CD14-positive monocyte (primary cell): Measurements from ENCODE around the gene SRXN1. TPM values are rescaled to one million over a fixed set of nuclear protein-coding genes. Genes with fewer than 3 reads are reported as not detected.

Source experiments
- DNase-seq, 3 donors: peaks; one replicate each; pipeline ENCODE4 v3.0.0-alpha.2; 2011 to 2022
- H2AFZ ChIP-seq: 2 replicates; pipeline ENCODE4 v1.6.0; 2012; ENCODE audit warnings: mild to moderate bottlenecking, low read depth, low read length, inconsistent platforms; ENCODE audit not compliant: insufficient read depth, poor library complexity, severe bottlenecking
- H3K27ac ChIP-seq, 2 donors: 1 replicate in 1 of 2; 2 replicates in 1 of 2; pipeline ENCODE4 v1.5.1; 2012 to 2013; ENCODE audit warnings: low read length in 2 of 2, control low read depth in 1 of 2, inconsistent platforms in 1 of 2, low read depth in 1 of 2, mild to moderate bottlenecking in 1 of 2
- H3K27me3 ChIP-seq, 2 donors: one replicate each; pipeline versions ENCODE4 v1.6.0 to v1.6.1; 2011 to 2013; ENCODE audit warnings: low read length in 2 of 2; ENCODE audit not compliant: control insufficient read depth in 2 of 2, insufficient read depth in 2 of 2
- H3K36me3 ChIP-seq, 2 donors: replicated peaks in 1 of 2; 1 replicate in 1 of 2; 2 replicates in 1 of 2; pipeline versions ENCODE4 v1.5.1 to v1.6.1; 2012 to 2013; ENCODE audit warnings: low read length in 2 of 2, control low read depth in 1 of 2, inconsistent platforms in 1 of 2, mild to moderate bottlenecking in 1 of 2; ENCODE audit not compliant: insufficient read depth in 2 of 2, control insufficient read depth in 1 of 2
- H3K4me1 ChIP-seq, 2 donors: 1 replicate in 1 of 2; 2 replicates in 1 of 2; pipeline versions ENCODE4 v1.5.1 to v1.6.1; 2012 to 2013; ENCODE audit warnings: low read length in 2 of 2, control low read depth in 1 of 2, inconsistent platforms in 1 of 2, mild to moderate bottlenecking in 1 of 2, moderate library complexity in 1 of 2; ENCODE audit not compliant: insufficient read depth in 2 of 2, control insufficient read depth in 1 of 2
- H3K4me2 ChIP-seq: replicated peaks from 2 replicates; pipeline ENCODE3; 2012; ENCODE audit warnings: low read length, moderate library complexity, mild to moderate bottlenecking; ENCODE audit not compliant: poor library complexity, severe bottlenecking; ENCODE audit errors: extremely low read depth
- H3K4me3 ChIP-seq, 3 experiments: fragments of 200-600 bp in 1 of 3; sonication (generic) in 1 of 3; replicated peaks in 1 of 3; 1 replicate in 2 of 3; 2 replicates in 1 of 3; pipeline ENCODE4 v1.5.1; 2011 to 2013; ENCODE audit warnings: low read length in 3 of 3, mild to moderate bottlenecking in 3 of 3, control low read depth in 2 of 3, low read depth in 2 of 3, inconsistent platforms in 1 of 3, moderate library complexity in 1 of 3
- H3K79me2 ChIP-seq: 2 replicates; pipeline ENCODE4 v1.6.0; 2012; ENCODE audit warnings: mild to moderate bottlenecking, control low read depth, inconsistent platforms, low read length, moderate library complexity; ENCODE audit not compliant: insufficient read depth
- H3K9ac ChIP-seq: 2 replicates; pipeline ENCODE4 v1.6.0; 2017; ENCODE audit warnings: low read length, mild to moderate bottlenecking; ENCODE audit not compliant: insufficient read depth, poor library complexity, severe bottlenecking
- H3K9me3 ChIP-seq, 2 donors: replicated peaks in 1 of 2; 1 replicate in 1 of 2; 2 replicates in 1 of 2; pipeline versions ENCODE4 v1.5.1 to v1.6.1; 2012 to 2013; ENCODE audit warnings: low read length in 2 of 2, control low read depth in 1 of 2; ENCODE audit not compliant: control insufficient read depth in 1 of 2, insufficient read depth in 1 of 2
- H4K20me1 ChIP-seq: 2 replicates; pipeline ENCODE4 v1.6.0; 2012; ENCODE audit warnings: mild to moderate bottlenecking, low read length, control low read depth, moderate library complexity; ENCODE audit not compliant: insufficient read depth
- H3K27ac Mint-ChIP-seq, 7 donors: one replicate each; pipeline ENCODE4 v1.8.0; 2020; ENCODE audit warnings: mild to moderate bottlenecking in 7 of 7, mixed read lengths in 7 of 7, moderate library complexity in 6 of 7, inconsistent platforms in 2 of 7
- H3K27me3 Mint-ChIP-seq, 3 donors: one replicate each; pipeline ENCODE4 v1.8.0; 2021 to 2022; ENCODE audit warnings: low read depth in 3 of 3, mild to moderate bottlenecking in 3 of 3, mixed read lengths in 3 of 3, moderate library complexity in 3 of 3, inconsistent platforms in 1 of 3
- H3K36me3 Mint-ChIP-seq, 2 donors: one replicate each; pipeline ENCODE4 v1.8.0; 2020; ENCODE audit warnings: mixed read lengths in 2 of 2, inconsistent platforms in 1 of 2, mild to moderate bottlenecking in 1 of 2
- H3K4me1 Mint-ChIP-seq: one replicate; pipeline ENCODE4 v1.8.0; 2020; ENCODE audit warnings: mild to moderate bottlenecking, mixed read lengths
- H3K4me3 Mint-ChIP-seq, 2 donors: one replicate each; pipeline ENCODE4 v1.8.0; 2020; ENCODE audit warnings: mild to moderate bottlenecking in 2 of 2, mixed read lengths in 2 of 2, moderate library complexity in 1 of 2
- H3K9me3 Mint-ChIP-seq, 7 donors: one replicate each; pipeline ENCODE4 v1.8.0; 2020 to 2022; ENCODE audit warnings: mixed read lengths in 7 of 7, mild to moderate bottlenecking in 6 of 7, moderate library complexity in 6 of 7, inconsistent platforms in 2 of 7
- WGBS: methylation state at CpG from one replicate; pipeline ENCODE4 v1.1.5; 2013; ENCODE audit warnings: missing lambda C conversion rate; ENCODE audit not compliant: insufficient coverage; 5-methylcytosine and 5-hydroxymethylcytosine counted together
- intact Hi-C, 2 donors: fragments of 100-400 bp; cut with micrococcal nuclease; formaldehyde crosslinking; loops; one replicate each; pipeline versions ENCODE4 v1.15.0 to v1.15.1; 2023
- polyA plus RNA-seq, 3 donors: library from polyadenylated mRNA; depleted of rRNA in 1 of 3; unstranded in 2 of 3; stranded (reverse) in 1 of 3; fragments of 300-500 nt in 2 of 3; fragments of >200 nt in 1 of 3; fragmentation: Illumina TruSeq in 2 of 3; gene quantifications; 1 replicate in 2 of 3; 2 replicates in 1 of 3; pipeline ENCODE4 v1.2.3, GENCODE V29; 2012 to 2021
- TF ChIP-seq, protein P1 (sequence below): fragments of 200-600 bp; IDR thresholded peaks from one replicate; pipeline ENCODE4 v1.8.0; 2022; ENCODE audit warnings: antibody characterized with exemption, mild to moderate bottlenecking

Gene SRXN1
- polyA plus RNA-seq, 3 donors, result 33.5 to 62.4 (median 56.6) TPM

- no peak for DNase-seq
- Histone ChIP-seq H4K20me1 (no peaks in the 10 kb centered on the region), H3K9ac (no peak overlapping the region), H3K36me3 (no peaks in the 10 kb centered on the region), H3K4me3 (no peak overlapping the region), H3K79me2 (no peaks in the 10 kb centered on the region), H3K27ac (no peak overlapping the region), H2AFZ (no peak overlapping the region), H3K27me3 (peaks cover 29 to 49% of the 10 kb centered on the region in 2 donors), H3K4me2 (peak overlapping the region; percentile 31), H3K4me1 (peaks cover 5 to 6% of the 10 kb centered on the region in 2 donors), H3K9me3 (peaks cover 0 to 20% of the 10 kb centered on the region in 2 donors)
- intact Hi-C loops, result no loop called here
- 12% methylated on average over 53 of the region's 54 CpGs for WGBS
- H3K27me3 Mint-ChIP-seq, result peaks cover 46 to 59% (median 49%) of the 10 kb centered on the region in 3 donors
- peaks cover 0 to 2% of the 10 kb centered on the region in 2 donors for H3K36me3 Mint-ChIP-seq
- peaks cover 14% of the 10 kb centered on the region for H3K4me1 Mint-ChIP-seq
- H3K9me3 Mint-ChIP-seq, result peaks cover 0 to 12% (median 3%) of the 10 kb centered on the region in 7 donors
- H3K27ac Mint-ChIP-seq, result no peak overlapping the region
- peak overlapping the region in 1 of 2 donors; percentile 76 for H3K4me3 Mint-ChIP-seq
- TF ChIP-seq, protein P1, sequence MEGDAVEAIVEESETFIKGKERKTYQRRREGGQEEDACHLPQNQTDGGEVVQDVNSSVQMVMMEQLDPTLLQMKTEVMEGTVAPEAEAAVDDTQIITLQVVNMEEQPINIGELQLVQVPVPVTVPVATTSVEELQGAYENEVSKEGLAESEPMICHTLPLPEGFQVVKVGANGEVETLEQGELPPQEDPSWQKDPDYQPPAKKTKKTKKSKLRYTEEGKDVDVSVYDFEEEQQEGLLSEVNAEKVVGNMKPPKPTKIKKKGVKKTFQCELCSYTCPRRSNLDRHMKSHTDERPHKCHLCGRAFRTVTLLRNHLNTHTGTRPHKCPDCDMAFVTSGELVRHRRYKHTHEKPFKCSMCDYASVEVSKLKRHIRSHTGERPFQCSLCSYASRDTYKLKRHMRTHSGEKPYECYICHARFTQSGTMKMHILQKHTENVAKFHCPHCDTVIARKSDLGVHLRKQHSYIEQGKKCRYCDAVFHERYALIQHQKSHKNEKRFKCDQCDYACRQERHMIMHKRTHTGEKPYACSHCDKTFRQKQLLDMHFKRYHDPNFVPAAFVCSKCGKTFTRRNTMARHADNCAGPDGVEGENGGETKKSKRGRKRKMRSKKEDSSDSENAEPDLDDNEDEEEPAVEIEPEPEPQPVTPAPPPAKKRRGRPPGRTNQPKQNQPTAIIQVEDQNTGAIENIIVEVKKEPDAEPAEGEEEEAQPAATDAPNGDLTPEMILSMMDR, result no peak
Observed at GRCh38 chr20:609371-609964, 43.5 kb downstream of the SRXN1 start.

GRCh38 chr20:608970-609369 is 44.0 kb downstream of the SRXN1 start:
- peaks cover 29 to 49% of the 10 kb centered on the region in 2 donors for H3K27me3 ChIP-seq
- Mint-ChIP-seq H3K9me3 (peaks cover 0 to 12% (median 3%) of the 10 kb centered on the region in 7 donors), H3K27me3 (peaks cover 46 to 59% (median 49%) of the 10 kb centered on the region in 3 donors), H3K36me3 (peaks cover 0 to 2% of the 10 kb centered on the region in 2 donors), H3K27ac (no peak overlapping the region), H3K4me1 (peaks cover 14% of the 10 kb centered on the region), H3K4me3 (peak overlapping the region in 1 of 2 donors; percentile 76)
- no peak overlapping the region for H3K9ac ChIP-seq
- peaks cover 0 to 20% of the 10 kb centered on the region in 2 donors for H3K9me3 ChIP-seq
- H3K36me3 ChIP-seq, result no peaks in the 10 kb centered on the region
- H3K79me2 ChIP-seq, result no peaks in the 10 kb centered on the region
- WGBS, result 94% methylated on average over 8 of the region's 8 CpGs
- H3K4me2 ChIP-seq, result no peak overlapping the region
- H3K27ac ChIP-seq, result no peak overlapping the region
- TF ChIP-seq, protein P1, result no peak
- H4K20me1 ChIP-seq, result no peaks in the 10 kb centered on the region
- no peak overlapping the region for H3K4me3 ChIP-seq
- DNase-seq, result no peak
- intact Hi-C loops, result no loop called here
- H2AFZ ChIP-seq, result no peak overlapping the region
- peaks cover 5 to 6% of the 10 kb centered on the region in 2 donors for H3K4me1 ChIP-seq
